Activated CD8-positive, alpha-beta memory T cell treated with anti-CD3 and anti-CD28 coated beads, Interleukin-2, amount 50 U/mL, for 1 hour (primary cell): ENCODE data around the gene SNX22.
A peak's percentile ranks its signal among the peaks of the same experiment; 100 is the strongest.

ENCODE experiments used
- DNase-seq: peaks from one replicate; pipeline ENCODE4 v3.0.0-alpha.2; 2020; ENCODE audit errors: extremely low read depth

The SNX22 gene

GRCh38 chr15:64156652-64157331 is 5.3 kb downstream of the SNX22 start:
- DNase-seq, result no peak

- no peak for DNase-seq
Measured at GRCh38 chr15:64157599-64158125, 6.1 kb downstream of the SNX22 start.

- no peak for DNase-seq
Measured at GRCh38 chr15:64158363-64159134, 7.0 kb downstream of the SNX22 start.

GRCh38 chr15:64161688-64162477 is 10.4 kb downstream of the SNX22 start:
- no peak for DNase-seq

DNA sequence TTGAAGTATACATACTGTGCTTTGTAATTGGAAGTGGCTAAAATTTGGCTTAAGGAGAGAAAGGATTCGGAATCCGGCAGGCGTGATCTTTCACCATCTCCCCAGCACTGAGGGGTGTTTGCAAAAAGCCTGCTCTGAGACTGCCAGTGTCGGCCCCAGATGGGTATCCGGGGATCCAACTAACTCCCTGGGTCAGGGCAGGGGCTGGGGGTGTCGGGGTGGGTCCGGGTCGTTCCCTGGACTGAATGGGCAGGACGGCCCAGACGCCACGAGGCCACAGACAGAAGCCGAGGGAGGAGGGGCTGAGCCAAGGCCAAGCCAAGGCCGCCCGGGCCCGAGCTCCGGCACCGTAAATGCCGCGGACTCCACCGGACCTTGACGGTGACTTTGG is 10.9 kb downstream of the SNX22 start:
- DNase-seq, result no peak

GRCh38 chr15:64162869-64163658 is 11.5 kb downstream of the SNX22 start, which contains the start of gene PPIB:
Gene PPIB (minus strand): TSS chr15:64163022. CDS start chr15:64162986, 36 bp downstream.
- peak; percentile 81 for DNase-seq

GRCh38 chr15:64163659-64164362 is 12.3 kb downstream of the SNX22 start:
- DNase-seq, result no peak

GRCh38 chr15:64164436-64164835 is 12.9 kb downstream of the SNX22 start:
- no peak for DNase-seq

GRCh38 chr15:64166102-64166890 is 14.8 kb downstream of the SNX22 start:
- DNase-seq, result no peak

GRCh38 chr15:64180235-64180824 is 28.8 kb downstream of the SNX22 start:
- DNase-seq, result no peak

DNA sequence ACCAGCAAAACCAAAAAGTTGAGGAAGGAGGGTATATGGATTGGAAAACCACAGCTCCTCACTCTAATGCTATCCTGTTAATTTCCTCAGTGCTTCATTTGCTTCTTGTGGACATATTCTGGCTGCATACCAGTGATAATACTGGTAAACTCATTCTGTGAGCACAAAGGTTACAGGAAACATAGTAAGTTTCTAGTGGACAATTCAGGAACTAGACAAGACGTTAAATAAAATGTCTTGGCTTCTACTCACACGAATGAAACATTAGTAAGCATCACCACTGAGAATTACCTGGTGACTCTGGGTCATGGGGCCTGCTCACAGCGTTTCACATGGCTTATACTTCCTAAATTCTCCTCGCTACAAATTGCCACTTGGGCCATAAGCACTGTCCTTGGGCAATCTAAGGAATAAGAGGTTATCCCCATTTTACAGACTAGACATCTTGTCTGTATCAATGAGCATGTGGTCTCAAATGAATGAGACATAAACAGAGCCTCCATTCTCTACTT is 31.4 kb downstream of the SNX22 start:
- DNase-seq, result no peak

DNA sequence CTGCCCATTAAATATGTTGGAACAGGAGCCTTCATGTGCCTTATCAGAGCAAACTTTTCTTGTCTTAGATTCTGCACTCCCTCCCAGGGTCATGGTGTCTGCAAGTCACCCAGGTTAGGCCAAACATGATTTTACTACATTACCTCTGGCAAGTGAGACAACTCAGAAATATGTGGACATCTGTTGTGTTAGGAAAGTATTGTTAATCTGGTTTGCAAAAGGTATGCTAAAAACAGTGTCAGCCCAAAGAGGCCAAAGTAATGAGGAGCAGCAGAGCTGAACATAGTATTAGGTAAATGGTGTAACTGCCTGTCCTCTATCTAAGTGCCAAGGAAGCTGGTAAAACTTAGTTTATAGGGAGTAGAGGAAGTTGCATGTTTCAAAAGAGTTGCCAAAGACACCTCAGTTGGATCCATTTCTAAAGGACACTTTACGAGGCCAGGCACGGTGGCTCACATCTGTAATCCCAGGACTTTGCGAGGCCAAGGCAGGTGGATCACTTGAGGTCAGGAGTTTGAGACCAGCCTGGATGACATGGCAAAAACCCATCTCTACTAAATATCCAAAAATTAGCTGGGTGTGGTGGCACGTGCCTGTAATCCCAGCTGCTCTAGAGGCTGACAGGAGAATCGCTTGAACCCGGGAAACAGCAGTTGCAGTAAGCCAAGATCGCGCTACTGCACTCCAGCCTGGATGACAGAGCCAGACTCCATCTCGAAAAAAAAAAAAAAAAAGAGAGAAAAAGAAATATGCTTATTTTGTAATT is 33.8 kb downstream of the SNX22 start:
- no peak for DNase-seq

GRCh38 chr15:64187396-64188191 is 36.1 kb downstream of the SNX22 start:
- DNase-seq, result no peak

GRCh38 chr15:64191971-64192830 is 40.7 kb downstream of the SNX22 start:
- no peak for DNase-seq

GRCh38 chr15:64193971-64194370 is 42.4 kb downstream of the SNX22 start:
- no peak for DNase-seq

GRCh38 chr15:64197425-64197824 is 45.9 kb downstream of the SNX22 start:
- no peak for DNase-seq

DNA sequence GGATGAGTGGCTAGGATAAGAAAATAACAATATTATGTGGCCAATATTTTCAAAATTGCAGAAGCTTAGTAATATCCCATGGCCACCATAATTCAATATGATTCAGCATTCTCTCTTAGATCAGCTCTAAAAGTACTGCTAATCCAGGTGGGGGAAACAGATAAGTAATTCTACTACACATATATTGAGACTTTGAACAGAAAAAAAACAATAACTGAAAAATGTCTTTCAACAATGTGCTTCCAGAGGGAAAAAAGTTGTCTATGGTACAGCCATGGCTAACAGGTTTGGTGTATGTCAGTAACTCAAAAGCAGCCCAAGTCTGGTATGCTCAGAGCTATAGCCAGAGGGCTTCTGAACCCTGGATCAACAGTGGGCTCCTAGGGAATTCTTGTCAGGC is 53.7 kb downstream of the SNX22 start:
- DNase-seq, result no peak
